Right lobe of liver (tissue), 4 donors: ENCODE results near the gene ITPKB.

Experiments used
- POLR2A ChIP-seq: fragments of 450-650 bp; IDR thresholded peaks from one replicate; pipeline ENCODE4 v1.6.1; 2017; ENCODE audit warnings: antibody characterized with exemption, mild to moderate bottlenecking
- TF ChIP-seq, protein P1 (sequence below), 4 donors: fragments of 200-600 bp in 3 of 4; fragments of 450-650 bp in 1 of 4; IDR thresholded peaks; one replicate each; pipeline versions ENCODE4 v1.5.1 to v1.8.0; 2016 to 2022; ENCODE audit warnings: antibody characterized with exemption in 4 of 4, mild to moderate bottlenecking in 2 of 4
- donor health status: DM: no; HTN: no; CAD: no.
- donor health status: DM: no; HTN: no; CAD: no.
- donor health status: DM: no; HTN: yes; CAD: no.

DNA sequence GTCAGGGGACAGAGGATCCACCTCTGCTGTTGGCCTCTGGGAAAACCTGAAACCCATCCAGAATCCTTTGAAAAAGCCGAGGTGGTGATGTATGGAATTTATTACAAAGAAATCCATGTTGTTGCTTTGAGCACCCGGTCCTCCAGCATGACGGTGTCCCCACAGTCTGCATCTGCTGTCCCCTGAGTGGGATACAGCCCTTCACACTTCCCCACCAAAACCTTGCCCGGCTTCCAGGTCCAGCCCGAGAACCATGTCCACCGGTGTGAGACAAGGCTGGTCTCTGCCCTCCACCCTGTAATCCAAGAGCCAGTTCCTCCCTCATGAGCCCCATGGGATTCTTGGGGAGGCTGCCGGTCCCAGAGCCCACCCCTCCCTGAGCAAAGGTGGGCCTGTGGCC is 120.1 kb downstream of the ITPKB start:
- TF ChIP-seq, protein P1, sequence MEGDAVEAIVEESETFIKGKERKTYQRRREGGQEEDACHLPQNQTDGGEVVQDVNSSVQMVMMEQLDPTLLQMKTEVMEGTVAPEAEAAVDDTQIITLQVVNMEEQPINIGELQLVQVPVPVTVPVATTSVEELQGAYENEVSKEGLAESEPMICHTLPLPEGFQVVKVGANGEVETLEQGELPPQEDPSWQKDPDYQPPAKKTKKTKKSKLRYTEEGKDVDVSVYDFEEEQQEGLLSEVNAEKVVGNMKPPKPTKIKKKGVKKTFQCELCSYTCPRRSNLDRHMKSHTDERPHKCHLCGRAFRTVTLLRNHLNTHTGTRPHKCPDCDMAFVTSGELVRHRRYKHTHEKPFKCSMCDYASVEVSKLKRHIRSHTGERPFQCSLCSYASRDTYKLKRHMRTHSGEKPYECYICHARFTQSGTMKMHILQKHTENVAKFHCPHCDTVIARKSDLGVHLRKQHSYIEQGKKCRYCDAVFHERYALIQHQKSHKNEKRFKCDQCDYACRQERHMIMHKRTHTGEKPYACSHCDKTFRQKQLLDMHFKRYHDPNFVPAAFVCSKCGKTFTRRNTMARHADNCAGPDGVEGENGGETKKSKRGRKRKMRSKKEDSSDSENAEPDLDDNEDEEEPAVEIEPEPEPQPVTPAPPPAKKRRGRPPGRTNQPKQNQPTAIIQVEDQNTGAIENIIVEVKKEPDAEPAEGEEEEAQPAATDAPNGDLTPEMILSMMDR (IDR thresholded peaks at IDR 0.05) = no peak
- no peak for TF ChIP-seq POLR2A
